HFFc6 (cell line): Measurements from ENCODE around the gene PITRM1. TPM values are rescaled to one million over a fixed set of nuclear protein-coding genes. Genes with fewer than 3 reads are reported as not detected.
A peak's percentile ranks its signal among the peaks of the same experiment; 100 is the strongest.
"Not testable (repeated sequence)": the region's sequence is repeated elsewhere in the genome, so short reads cannot be mapped to it uniquely, and the experiment has no call there.

Source experiments
- DNase-seq: peaks from one replicate; pipeline ENCODE4 v3.0.0-alpha.2; 2018
- H3K27ac Mint-ChIP-seq: 2 replicates; pipeline ENCODE4 v1.8.0; 2020; ENCODE audit warnings: mild to moderate bottlenecking, mixed read lengths
- H3K27me3 Mint-ChIP-seq: 2 replicates; pipeline ENCODE4 v1.8.0; 2021; ENCODE audit warnings: mild to moderate bottlenecking, moderate library complexity, mixed read lengths; ENCODE audit not compliant: insufficient read depth
- H3K36me3 Mint-ChIP-seq: 2 replicates; pipeline ENCODE4 v1.8.0; 2021; ENCODE audit warnings: low read depth, mixed read lengths
- H3K4me1 Mint-ChIP-seq: 2 replicates; pipeline ENCODE4 v1.8.0; 2020; ENCODE audit warnings: low read depth, mixed read lengths
- H3K4me3 Mint-ChIP-seq: 2 replicates; pipeline ENCODE4 v1.8.0; 2020; ENCODE audit warnings: mild to moderate bottlenecking, moderate library complexity, mixed read lengths
- H3K9me3 Mint-ChIP-seq: 2 replicates; pipeline ENCODE4 v1.8.0; 2020; ENCODE audit warnings: mild to moderate bottlenecking, mixed read lengths
- total RNA-seq, 6 experiments: library from RNA; stranded (reverse); fragmentation: NEBNext Ultra II Directional; extraction: Animal tissue kit (Norgen Biotek cat#: 25700); gene quantifications; 2 replicates in 1 of 6; 3 replicates in 5 of 6; pipeline ENCODE4 v1.2.3, GENCODE V29; 2021
- TF ChIP-seq, protein P1 (sequence below): fragments of 200-600 bp; sonication (generic); IDR thresholded peaks from 2 replicates; pipeline ENCODE4 v1.5.0; 2021; ENCODE audit warnings: antibody characterized with exemption, mild to moderate bottlenecking

PITRM1 gene
- total RNA-seq, 6 experiments from 2014 or later, result 106 to 124 (median 112) TPM

DNA sequence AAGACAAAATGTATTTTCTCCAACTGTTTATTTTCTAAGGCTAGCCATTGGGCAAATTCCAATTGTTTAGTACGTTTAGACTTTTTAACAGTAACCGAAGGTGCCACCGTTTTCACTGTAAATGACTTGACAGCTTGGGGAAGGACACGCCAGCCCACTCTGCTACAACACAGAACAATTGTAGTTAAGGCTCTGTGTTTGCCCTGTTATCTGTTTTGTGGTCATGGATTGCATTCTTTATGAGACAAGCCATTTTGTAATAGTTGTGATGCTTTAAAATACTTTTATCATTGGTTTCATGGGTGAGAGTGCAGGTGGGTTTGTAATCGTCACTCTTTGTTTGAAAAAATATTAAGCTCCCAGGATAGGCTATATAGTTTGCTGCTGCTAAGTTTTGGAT lies 6.6 kb upstream of the PITRM1 start:
- peaks cover 42% of the 10 kb centered on the region for H3K27me3 Mint-ChIP-seq
- no peaks in the 10 kb centered on the region for H3K36me3 Mint-ChIP-seq
- H3K9me3 Mint-ChIP-seq, result no peaks in the 10 kb centered on the region
- no peak for DNase-seq
- no peaks in the 10 kb centered on the region for H3K4me1 Mint-ChIP-seq
- H3K27ac Mint-ChIP-seq, result no peak overlapping the region
- TF ChIP-seq, protein P1, sequence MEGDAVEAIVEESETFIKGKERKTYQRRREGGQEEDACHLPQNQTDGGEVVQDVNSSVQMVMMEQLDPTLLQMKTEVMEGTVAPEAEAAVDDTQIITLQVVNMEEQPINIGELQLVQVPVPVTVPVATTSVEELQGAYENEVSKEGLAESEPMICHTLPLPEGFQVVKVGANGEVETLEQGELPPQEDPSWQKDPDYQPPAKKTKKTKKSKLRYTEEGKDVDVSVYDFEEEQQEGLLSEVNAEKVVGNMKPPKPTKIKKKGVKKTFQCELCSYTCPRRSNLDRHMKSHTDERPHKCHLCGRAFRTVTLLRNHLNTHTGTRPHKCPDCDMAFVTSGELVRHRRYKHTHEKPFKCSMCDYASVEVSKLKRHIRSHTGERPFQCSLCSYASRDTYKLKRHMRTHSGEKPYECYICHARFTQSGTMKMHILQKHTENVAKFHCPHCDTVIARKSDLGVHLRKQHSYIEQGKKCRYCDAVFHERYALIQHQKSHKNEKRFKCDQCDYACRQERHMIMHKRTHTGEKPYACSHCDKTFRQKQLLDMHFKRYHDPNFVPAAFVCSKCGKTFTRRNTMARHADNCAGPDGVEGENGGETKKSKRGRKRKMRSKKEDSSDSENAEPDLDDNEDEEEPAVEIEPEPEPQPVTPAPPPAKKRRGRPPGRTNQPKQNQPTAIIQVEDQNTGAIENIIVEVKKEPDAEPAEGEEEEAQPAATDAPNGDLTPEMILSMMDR, result no peak
- H3K4me3 Mint-ChIP-seq, result no peak overlapping the region

DNA sequence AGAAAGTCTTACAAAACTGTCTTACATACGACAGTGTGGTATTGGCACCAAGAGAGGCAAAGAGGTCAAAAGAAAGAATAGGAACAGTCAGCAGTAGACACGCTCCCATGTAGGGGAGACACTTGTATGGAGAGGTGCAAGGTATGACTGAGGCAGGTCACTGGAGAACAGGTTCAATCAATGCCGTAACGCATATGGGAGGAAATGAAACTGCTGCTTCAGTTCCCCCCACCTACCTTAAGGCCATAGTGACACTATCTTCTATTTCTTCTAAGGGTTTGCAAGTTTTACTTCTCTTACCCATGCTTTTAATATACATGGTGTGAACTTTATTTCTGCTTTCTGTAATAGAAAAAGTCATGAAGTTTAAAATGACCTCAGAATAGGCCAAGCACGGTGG lies 5.5 kb upstream of the PITRM1 start:
- no peaks in the 10 kb centered on the region for H3K36me3 Mint-ChIP-seq
- DNase-seq, result no peak
- peaks cover 3% of the 10 kb centered on the region; the same call in 1 of the 2 replicates for H3K4me1 Mint-ChIP-seq
- peaks cover 37% of the 10 kb centered on the region for H3K27me3 Mint-ChIP-seq
- TF ChIP-seq, protein P1, result no peak
- H3K9me3 Mint-ChIP-seq, result no peaks in the 10 kb centered on the region
- H3K4me3 Mint-ChIP-seq, result no peak overlapping the region
- no peak overlapping the region for H3K27ac Mint-ChIP-seq

DNA sequence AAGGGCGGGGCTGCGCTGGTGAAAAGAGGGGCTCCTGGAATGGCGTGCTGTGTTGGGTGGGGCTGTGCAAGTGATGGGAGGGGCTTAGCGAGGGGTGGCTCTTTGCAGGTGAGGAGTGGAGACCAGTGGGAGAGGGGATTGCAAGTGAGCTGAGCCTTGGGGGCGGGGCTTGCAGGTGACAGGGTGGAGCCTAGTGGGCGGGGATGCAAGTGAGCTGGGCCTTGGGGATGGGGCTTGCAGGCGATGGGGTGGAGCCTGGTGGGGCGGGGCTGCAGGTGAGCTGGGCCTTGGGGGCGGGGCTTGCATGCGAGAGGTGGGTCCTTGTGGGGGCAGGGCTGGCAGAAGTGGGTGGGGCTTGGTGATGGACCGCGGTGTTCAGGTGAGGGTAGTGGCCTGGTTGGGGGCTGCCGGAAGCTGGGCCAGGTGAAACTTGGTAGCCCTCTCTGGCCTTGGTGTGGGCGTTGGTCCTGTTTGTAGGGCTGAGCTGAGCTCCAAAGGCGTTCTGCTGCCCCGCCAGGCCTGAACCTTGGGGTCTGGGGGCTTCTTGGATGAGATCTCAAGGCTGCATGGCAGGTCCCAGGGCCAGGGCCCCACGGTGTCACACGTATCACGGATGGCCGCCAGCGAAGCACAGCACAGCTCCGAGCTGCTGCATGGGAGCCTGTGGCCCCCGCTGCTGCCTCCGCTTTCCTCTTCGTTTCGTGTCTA lies 743 bp upstream of the PITRM1 start:
- Mint-ChIP-seq H3K36me3 (peaks cover 9% of the 10 kb centered on the region), H3K27me3 (peaks cover 4% of the 10 kb centered on the region), H3K9me3 (no peaks in the 10 kb centered on the region), H3K4me1 (peaks cover 11% of the 10 kb centered on the region; the same call in 1 of the 2 replicates), H3K4me3 (peak overlapping the region; percentile 81), H3K27ac (no peak overlapping the region)
- no peak for DNase-seq
- TF ChIP-seq, protein P1, result no peak

DNA sequence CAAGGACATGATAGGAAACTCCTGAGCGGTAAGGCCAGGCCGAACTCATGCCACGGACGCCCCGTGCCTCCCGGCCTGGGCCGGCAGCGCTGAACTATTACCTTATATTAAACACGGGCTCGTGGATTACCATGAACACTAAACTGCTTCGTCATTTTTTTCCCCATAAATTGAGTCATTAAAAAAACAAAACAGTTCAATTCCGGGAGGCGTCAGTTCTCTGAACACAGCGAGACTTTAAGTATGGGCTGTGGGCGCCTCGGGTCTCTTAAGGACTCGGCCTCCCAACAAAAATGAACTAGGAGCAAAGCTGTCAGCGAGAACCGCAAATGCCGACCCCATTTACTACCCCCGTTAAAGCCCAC lies 519 bp downstream of the PITRM1 start:
- Mint-ChIP-seq H3K4me1 (peaks cover 11% of the 10 kb centered on the region; the same call in 1 of the 2 replicates), H3K9me3 (no peaks in the 10 kb centered on the region), H3K27me3 (peaks cover 2% of the 10 kb centered on the region), H3K4me3 (peak overlapping the region; percentile 92), H3K27ac (peak overlapping the region; percentile 95), H3K36me3 (peaks cover 11% of the 10 kb centered on the region)
- TF ChIP-seq, protein P1, result no peak
- peak; percentile 71 for DNase-seq

DNA sequence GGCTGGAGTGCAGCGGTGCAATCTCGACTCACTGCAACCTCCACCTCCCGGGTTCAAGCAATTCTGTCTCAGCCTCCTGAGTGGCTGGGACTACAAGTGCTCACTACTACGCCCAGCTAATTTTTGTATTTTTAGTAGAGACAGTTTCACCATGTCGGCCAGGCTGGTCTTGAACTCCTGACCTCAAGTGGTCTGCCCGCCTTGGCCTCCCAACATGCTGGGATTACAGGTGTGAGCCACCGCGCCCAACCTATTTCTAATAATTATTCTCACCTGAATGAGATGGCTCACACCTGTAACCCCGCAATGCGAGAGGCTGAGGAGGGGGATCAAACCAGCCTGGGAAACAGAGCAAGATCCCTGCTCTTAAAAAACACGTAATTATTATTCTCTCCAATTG lies 1.1 kb downstream of the PITRM1 start:
- not testable (repeated sequence) for H3K9me3 Mint-ChIP-seq, DNase-seq, H3K27me3 Mint-ChIP-seq
- Mint-ChIP-seq H3K27ac (peak overlapping the region; percentile 95), H3K4me1 (peaks cover 11% of the 10 kb centered on the region; the same call in 1 of the 2 replicates), H3K4me3 (peak overlapping the region; percentile 92), H3K36me3 (peaks cover 14% of the 10 kb centered on the region)

DNA sequence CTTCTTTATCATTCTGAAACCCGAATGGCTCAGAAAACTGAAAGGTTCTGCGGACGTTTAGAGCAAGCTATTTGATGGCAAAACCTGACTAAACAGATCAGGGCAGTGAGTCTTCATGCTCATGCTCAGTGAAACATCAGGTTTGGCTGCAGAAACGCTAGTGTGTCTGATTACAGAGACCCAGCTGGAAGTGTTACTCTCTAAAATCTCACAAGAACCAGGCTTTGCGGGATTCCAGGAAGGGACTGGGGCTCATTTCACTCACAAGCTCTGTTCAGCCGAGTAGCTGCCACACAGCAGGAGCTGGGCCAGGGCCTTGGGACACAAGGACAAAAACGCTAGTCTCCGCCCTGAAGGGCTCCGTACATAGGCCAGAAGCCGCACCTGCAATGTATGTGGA lies 2.9 kb downstream of the PITRM1 start:
- Mint-ChIP-seq H3K27ac (no peak overlapping the region), H3K27me3 (peaks cover 2% of the 10 kb centered on the region), H3K4me3 (no peak overlapping the region), H3K36me3 (peaks cover 26% of the 10 kb centered on the region), H3K4me1 (peaks cover 11% of the 10 kb centered on the region; the same call in 1 of the 2 replicates), H3K9me3 (no peaks in the 10 kb centered on the region)
- DNase-seq, result no peak
- TF ChIP-seq, protein P1, result no peak
